ENCODE data around the gene SMAD7.
A peak's percentile ranks its signal among the peaks of the same experiment; 100 is the strongest.

The SMAD7 gene

GRCh38 chr18:48996901-48997463 lies 46.2 kb upstream of the SMAD7 start:
- no peak for DNase-seq (ENCODE audit: extremely low spot score)
- CTCF ChIA-PET = interaction anchor here (0.8 to 1.4 kb wide), 3 partner anchors 22 to 55 kb away, joined by 3 to 5 read pairs (median 4); no protein-coding TSS in a partner anchor
- POLR2A ChIA-PET = interaction anchor here (0.5 to 4.5 kb wide), 9 partner anchors 9 to 836 kb away, joined by 3 to 27 read pairs (median 6); no protein-coding TSS in a partner anchor
- TF ChIP-seq NFRKB (IDR thresholded peaks at IDR 0.05) (no peak), PKNOX1 (IDR thresholded peaks at IDR 0.05) (no peak), SP1 (IDR thresholded peaks at IDR 0.05) (no peak), ELF4 (IDR thresholded peaks at IDR 0.05) (no peak), L3MBTL2 (conservative IDR thresholded peaks at IDR 0.05) (no peak), LEF1 (IDR thresholded peaks at IDR 0.05; ENCODE audit: borderline replicate concordance) (no peak), HDGF (IDR thresholded peaks at IDR 0.05; ENCODE audit: borderline replicate concordance) (no peak), BHLHE40 (IDR thresholded peaks at IDR 0.05; ENCODE audit: borderline replicate concordance) (no peak), TARDBP (IDR thresholded peaks at IDR 0.05) (no peak), FOXA1 (IDR thresholded peaks at IDR 0.05) (no peak), SUZ12 (IDR thresholded peaks at IDR 0.05) (no peak), CTBP1 (IDR thresholded peaks at IDR 0.05; ENCODE audit: borderline replicate concordance) (no peak), ARNT (IDR thresholded peaks at IDR 0.05) (no peak), ZNF384 (IDR thresholded peaks at IDR 0.05) (no peak), FOXM1 (IDR thresholded peaks at IDR 0.05; ENCODE audit: borderline replicate concordance) (no peak), FOXK2 (IDR thresholded peaks at IDR 0.05) (no peak)

- CTCF ChIA-PET = interaction anchor here (0.6 kb wide), 1 partner anchor 868 kb away, joined by 4 read pairs; no protein-coding TSS in a partner anchor
- POLR2A ChIA-PET = interaction anchor here (4.5 kb wide), 1 partner anchor 44 kb away, joined by 27 read pairs; no protein-coding TSS in a partner anchor
- TF ChIP-seq TARDBP (IDR thresholded peaks at IDR 0.05) (no peak), ARNT (IDR thresholded peaks at IDR 0.05) (no peak), LEF1 (IDR thresholded peaks at IDR 0.05; ENCODE audit: borderline replicate concordance) (no peak), ELF4 (IDR thresholded peaks at IDR 0.05) (no peak), FOXM1 (IDR thresholded peaks at IDR 0.05; ENCODE audit: borderline replicate concordance) (no peak), FOXA1 (IDR thresholded peaks at IDR 0.05) (no peak), BHLHE40 (IDR thresholded peaks at IDR 0.05; ENCODE audit: borderline replicate concordance) (no peak), HDGF (IDR thresholded peaks at IDR 0.05; ENCODE audit: borderline replicate concordance) (no peak), ZNF384 (IDR thresholded peaks at IDR 0.05) (no peak), FOXK2 (IDR thresholded peaks at IDR 0.05) (no peak), NFRKB (IDR thresholded peaks at IDR 0.05) (no peak), CTBP1 (IDR thresholded peaks at IDR 0.05; ENCODE audit: borderline replicate concordance) (no peak), PKNOX1 (IDR thresholded peaks at IDR 0.05) (no peak)
- DNase-seq (ENCODE audit: extremely low spot score) = no peak
Observed at GRCh38 chr18:48996041-48996440, 45.3 kb upstream of the SMAD7 start.

- TF ChIP-seq BHLHE40 (IDR thresholded peaks at IDR 0.05; ENCODE audit: borderline replicate concordance) (no peak), ARNT (IDR thresholded peaks at IDR 0.05) (no peak), TARDBP (IDR thresholded peaks at IDR 0.05) (no peak), NFRKB (IDR thresholded peaks at IDR 0.05) (no peak), HDGF (IDR thresholded peaks at IDR 0.05; ENCODE audit: borderline replicate concordance) (no peak), FOXK2 (IDR thresholded peaks at IDR 0.05) (no peak), FOXA1 (IDR thresholded peaks at IDR 0.05) (no peak), PKNOX1 (IDR thresholded peaks at IDR 0.05) (no peak), FOXM1 (IDR thresholded peaks at IDR 0.05; ENCODE audit: borderline replicate concordance) (no peak), SUZ12 (IDR thresholded peaks at IDR 0.05) (no peak), ZNF384 (IDR thresholded peaks at IDR 0.05) (no peak), SP1 (IDR thresholded peaks at IDR 0.05) (no peak)
- CTCF ChIA-PET = interaction anchor here (0.6 kb wide), 1 partner anchor 88 kb away, joined by 3 read pairs; no protein-coding TSS in a partner anchor
- no peak for DNase-seq (ENCODE audit: extremely low spot score)
- POLR2A ChIA-PET = no interaction called here
Observed at GRCh38 chr18:48994926-48995835, 44.4 kb upstream of the SMAD7 start.

GRCh38 chr18:48994044-48994651 lies 43.4 kb upstream of the SMAD7 start:
- DNase-seq (ENCODE audit: extremely low spot score) = no peak
- CTCF ChIA-PET = no interaction called here
- no peak for TF ChIP-seq BHLHE40 (IDR thresholded peaks at IDR 0.05; ENCODE audit: borderline replicate concordance)
- TF ChIP-seq SUZ12 (IDR thresholded peaks at IDR 0.05) = no peak
- no peak for TF ChIP-seq ZNF384 (IDR thresholded peaks at IDR 0.05)
- TF ChIP-seq FOXA1 (IDR thresholded peaks at IDR 0.05) = no peak
- no peak for TF ChIP-seq PKNOX1 (IDR thresholded peaks at IDR 0.05)
- TF ChIP-seq LEF1 (IDR thresholded peaks at IDR 0.05; ENCODE audit: borderline replicate concordance) = no peak
- no peak for TF ChIP-seq FOXM1 (IDR thresholded peaks at IDR 0.05; ENCODE audit: borderline replicate concordance)
- peak; percentile 53; the same call in 1 of the 2 replicates for TF ChIP-seq L3MBTL2 (conservative IDR thresholded peaks at IDR 0.05)
- no peak for TF ChIP-seq SP1 (IDR thresholded peaks at IDR 0.05)
- POLR2A ChIA-PET = no interaction called here
